ENCODE results near the gene IRAK2.

GRCh38 chr3:10162185-10162584 is 2.5 kb upstream of the IRAK2 start:
- TF ChIP-seq TAF1 (IDR thresholded peaks at IDR 0.05; ENCODE audit: borderline replicate concordance, insufficient read depth, low read length) (no peak), REST (IDR thresholded peaks at IDR 0.05; ENCODE audit: insufficient read depth in 1 of 2, low read depth in 2 of 2, low read length in 2 of 2) (no peak), POLR2AphosphoS5 (IDR thresholded peaks at IDR 0.05; ENCODE audit: low read depth, low read length) (no peak), SIN3A (IDR thresholded peaks at IDR 0.05; ENCODE audit: borderline replicate concordance, insufficient read depth, low read length) (no peak)
